PFSK-1 (cell line): ENCODE measurements around the gene GFPT1.

Source experiments
- TAF1 ChIP-seq: IDR thresholded peaks from 2 replicates; pipeline ENCODE4 v1.6.1; 2012; ENCODE audit warnings: low read length, control low read depth, borderline replicate concordance; ENCODE audit not compliant: insufficient read depth
- TF ChIP-seq, protein P1 (sequence below), 2 experiments: IDR thresholded peaks; 2 replicates each; pipeline versions ENCODE4 v1.6.1 to v1.8.0; 2011 to 2012; ENCODE audit warnings: low read depth in 2 of 2, low read length in 2 of 2, control low read depth in 1 of 2, inconsistent platforms in 1 of 2, mild to moderate bottlenecking in 1 of 2, moderate library complexity in 1 of 2; ENCODE audit not compliant: insufficient read depth in 1 of 2

DNA sequence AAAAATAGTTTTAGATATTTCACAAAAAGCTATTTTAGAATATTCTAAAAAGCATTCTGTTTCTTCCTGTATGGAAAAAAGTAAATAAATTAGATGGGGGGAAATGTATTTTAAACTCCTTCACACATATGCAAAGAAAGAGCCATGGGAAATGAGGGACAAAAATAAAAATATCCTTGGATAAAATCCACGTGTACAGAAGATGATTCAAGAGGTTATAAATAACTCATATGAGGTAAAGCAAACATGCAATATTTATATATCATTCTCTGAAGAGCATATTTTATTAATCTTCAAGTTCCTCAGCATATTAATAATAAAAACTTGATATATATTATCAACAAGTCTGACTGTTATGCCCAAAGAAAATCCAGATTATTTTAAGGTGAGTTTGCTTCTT is 8.8 kb upstream of the GFPT1 start:
- TF ChIP-seq TAF1, result no peak
- TF ChIP-seq, protein P1, sequence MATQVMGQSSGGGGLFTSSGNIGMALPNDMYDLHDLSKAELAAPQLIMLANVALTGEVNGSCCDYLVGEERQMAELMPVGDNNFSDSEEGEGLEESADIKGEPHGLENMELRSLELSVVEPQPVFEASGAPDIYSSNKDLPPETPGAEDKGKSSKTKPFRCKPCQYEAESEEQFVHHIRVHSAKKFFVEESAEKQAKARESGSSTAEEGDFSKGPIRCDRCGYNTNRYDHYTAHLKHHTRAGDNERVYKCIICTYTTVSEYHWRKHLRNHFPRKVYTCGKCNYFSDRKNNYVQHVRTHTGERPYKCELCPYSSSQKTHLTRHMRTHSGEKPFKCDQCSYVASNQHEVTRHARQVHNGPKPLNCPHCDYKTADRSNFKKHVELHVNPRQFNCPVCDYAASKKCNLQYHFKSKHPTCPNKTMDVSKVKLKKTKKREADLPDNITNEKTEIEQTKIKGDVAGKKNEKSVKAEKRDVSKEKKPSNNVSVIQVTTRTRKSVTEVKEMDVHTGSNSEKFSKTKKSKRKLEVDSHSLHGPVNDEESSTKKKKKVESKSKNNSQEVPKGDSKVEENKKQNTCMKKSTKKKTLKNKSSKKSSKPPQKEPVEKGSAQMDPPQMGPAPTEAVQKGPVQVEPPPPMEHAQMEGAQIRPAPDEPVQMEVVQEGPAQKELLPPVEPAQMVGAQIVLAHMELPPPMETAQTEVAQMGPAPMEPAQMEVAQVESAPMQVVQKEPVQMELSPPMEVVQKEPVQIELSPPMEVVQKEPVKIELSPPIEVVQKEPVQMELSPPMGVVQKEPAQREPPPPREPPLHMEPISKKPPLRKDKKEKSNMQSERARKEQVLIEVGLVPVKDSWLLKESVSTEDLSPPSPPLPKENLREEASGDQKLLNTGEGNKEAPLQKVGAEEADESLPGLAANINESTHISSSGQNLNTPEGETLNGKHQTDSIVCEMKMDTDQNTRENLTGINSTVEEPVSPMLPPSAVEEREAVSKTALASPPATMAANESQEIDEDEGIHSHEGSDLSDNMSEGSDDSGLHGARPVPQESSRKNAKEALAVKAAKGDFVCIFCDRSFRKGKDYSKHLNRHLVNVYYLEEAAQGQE (IDR thresholded peaks at IDR 0.05; ENCODE audit: insufficient read depth in 1 of 2, low read depth in 2 of 2, low read length in 2 of 2), result no peak
